ENCODE results near the gene RIPPLY1.

Gene RIPPLY1, protein sequence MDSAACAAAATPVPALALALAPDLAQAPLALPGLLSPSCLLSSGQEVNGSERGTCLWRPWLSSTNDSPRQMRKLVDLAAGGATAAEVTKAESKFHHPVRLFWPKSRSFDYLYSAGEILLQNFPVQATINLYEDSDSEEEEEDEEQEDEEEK

DNA sequence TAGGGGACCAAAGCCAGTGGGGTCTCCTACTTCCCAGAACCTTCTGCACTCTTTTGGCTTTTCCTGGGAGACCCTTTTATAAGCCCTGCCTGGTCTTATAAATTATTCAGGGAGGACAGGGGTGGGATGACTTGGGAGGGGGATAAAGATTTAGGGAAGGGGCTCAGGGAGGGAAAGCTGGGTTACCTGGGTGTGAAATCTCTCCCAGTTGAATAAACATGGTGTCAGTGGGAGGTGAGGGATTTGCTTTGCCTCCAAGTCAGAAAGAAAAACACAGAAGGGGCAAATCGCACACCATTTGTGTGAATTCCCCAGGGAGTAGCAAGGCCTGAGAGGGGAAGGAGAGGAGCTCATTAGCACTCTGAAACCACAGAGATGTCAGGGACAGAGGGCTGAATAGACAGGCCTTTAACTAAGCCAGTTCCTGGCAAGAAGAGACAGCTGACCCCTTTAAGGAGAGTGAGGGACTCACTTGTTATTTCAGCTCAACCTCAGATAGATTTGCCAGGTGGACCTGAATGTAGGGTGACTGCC, at the start of gene RIPPLY1:
TSS of gene RIPPLY1 (minus strand) at position 51 of the 534 bp plus-strand sequence. CDS start 54 bp downstream, outside the sequence.
- intact Hi-C loops (cut with DNase I; ENCODE audit: low total_unique reads) = no loop called here
- H3K27ac ChIP-seq = peak within 1 kb of the TSS; percentile 28 to 33
- no peak for DNase-seq

DNA sequence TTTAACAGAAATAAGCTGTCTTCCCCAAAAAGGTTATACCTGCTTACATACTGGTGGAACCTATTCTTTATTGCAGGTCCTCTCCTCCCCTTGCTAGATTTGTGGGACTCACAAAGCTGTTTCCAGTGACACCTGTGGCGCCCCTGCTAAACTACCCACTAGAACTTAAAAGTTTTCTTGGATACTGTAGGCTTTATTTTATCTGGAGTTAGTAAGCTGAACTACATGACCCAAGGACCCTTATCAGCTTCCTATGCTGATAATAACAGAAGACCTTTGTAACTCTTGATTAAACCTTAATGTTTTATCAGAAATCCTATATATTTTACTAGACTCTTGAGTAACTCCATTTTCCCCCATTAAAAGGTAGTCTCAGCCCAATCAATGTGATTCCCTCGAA, 49.4 kb upstream of the RIPPLY1 start:
- TF ChIP-seq, protein P1, sequence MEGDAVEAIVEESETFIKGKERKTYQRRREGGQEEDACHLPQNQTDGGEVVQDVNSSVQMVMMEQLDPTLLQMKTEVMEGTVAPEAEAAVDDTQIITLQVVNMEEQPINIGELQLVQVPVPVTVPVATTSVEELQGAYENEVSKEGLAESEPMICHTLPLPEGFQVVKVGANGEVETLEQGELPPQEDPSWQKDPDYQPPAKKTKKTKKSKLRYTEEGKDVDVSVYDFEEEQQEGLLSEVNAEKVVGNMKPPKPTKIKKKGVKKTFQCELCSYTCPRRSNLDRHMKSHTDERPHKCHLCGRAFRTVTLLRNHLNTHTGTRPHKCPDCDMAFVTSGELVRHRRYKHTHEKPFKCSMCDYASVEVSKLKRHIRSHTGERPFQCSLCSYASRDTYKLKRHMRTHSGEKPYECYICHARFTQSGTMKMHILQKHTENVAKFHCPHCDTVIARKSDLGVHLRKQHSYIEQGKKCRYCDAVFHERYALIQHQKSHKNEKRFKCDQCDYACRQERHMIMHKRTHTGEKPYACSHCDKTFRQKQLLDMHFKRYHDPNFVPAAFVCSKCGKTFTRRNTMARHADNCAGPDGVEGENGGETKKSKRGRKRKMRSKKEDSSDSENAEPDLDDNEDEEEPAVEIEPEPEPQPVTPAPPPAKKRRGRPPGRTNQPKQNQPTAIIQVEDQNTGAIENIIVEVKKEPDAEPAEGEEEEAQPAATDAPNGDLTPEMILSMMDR (IDR thresholded peaks at IDR 0.05) = no peak
- H3K36me3 ChIP-seq = peaks cover 0 to 9% (median 5%) of the 10 kb centered on the region in 3 donors
- DNase-seq = no peak
- no peak overlapping the region for H3K27ac ChIP-seq
- intact Hi-C loops (cut with DNase I; ENCODE audit: low total_unique reads) = no loop called here
- no peak overlapping the region for H3K4me3 ChIP-seq
- no peaks in the 10 kb centered on the region for H3K4me1 ChIP-seq
- no peaks in the 10 kb centered on the region for H3K27me3 ChIP-seq
- no peaks in the 10 kb centered on the region for H3K9me3 ChIP-seq

More for the DNA sequence above, at the start of gene RIPPLY1:
- TF ChIP-seq, protein P1 (IDR thresholded peaks at IDR 0.05) = no peak
- peaks cover 0 to 6% (median 0%) of the 10 kb centered on the region in 4 donors for H3K4me1 ChIP-seq
- no peaks in the 10 kb centered on the region for H3K36me3 ChIP-seq
- H3K4me3 ChIP-seq = no peak within 1 kb of the TSS
- H3K9me3 ChIP-seq = no peaks in the 10 kb centered on the region
- no peaks in the 10 kb centered on the region for H3K27me3 ChIP-seq

DNA sequence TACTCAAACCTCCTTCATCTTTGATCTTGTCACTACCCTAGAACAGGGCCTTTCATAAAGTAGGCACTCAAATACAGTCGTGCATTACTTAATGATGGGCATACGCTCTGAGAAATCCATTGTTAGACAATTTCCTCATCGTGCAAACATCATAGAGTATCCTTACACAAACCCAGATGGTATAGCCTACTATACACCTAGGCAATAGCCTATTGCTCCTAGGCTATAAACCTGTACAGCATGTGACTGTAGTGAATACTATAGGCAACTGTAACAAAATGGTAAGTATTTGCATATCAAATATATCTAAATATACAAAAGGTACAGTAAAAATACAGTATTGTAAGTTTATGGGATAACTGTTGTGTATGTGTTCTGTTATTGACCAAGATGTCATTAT, 48.9 kb upstream of the RIPPLY1 start:
- TF ChIP-seq, protein P1 (IDR thresholded peaks at IDR 0.05) = no peak
- no peak for DNase-seq
- Histone ChIP-seq H3K4me3 (no peak overlapping the region), H3K9me3 (no peaks in the 10 kb centered on the region), H3K4me1 (no peaks in the 10 kb centered on the region), H3K36me3 (peaks cover 0 to 9% (median 5%) of the 10 kb centered on the region in 3 donors), H3K27me3 (no peaks in the 10 kb centered on the region), H3K27ac (no peak overlapping the region)
- intact Hi-C loops (cut with DNase I; ENCODE audit: low total_unique reads) = no loop called here

DNA sequence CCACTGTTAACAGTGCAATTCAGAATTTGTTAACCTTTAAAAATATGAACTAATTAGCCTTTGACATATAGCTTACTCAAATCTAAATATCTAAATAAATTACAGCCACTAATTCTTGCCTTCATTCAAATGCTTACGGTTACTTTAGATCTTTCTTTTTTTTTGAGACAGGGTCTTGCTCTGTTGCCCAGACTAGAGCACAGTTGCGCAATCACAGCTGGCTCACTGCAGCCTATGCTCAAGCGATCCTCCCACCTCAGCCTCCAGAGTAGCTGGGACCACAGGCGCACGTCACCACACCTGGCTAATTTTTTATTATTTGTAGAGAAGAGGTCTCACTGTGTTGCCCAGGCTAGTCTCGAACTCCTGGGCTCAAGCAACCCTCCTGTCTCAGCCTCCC, 48.1 kb upstream of the RIPPLY1 start:
- Histone ChIP-seq H3K27me3 (no peaks in the 10 kb centered on the region), H3K4me1 (no peaks in the 10 kb centered on the region), H3K4me3 (no peak overlapping the region), H3K27ac (no peak overlapping the region), H3K9me3 (no peaks in the 10 kb centered on the region), H3K36me3 (peaks cover 0 to 6% (median 5%) of the 10 kb centered on the region in 3 donors)
- intact Hi-C loops (cut with DNase I; ENCODE audit: low total_unique reads) = no loop called here
- TF ChIP-seq, protein P1 (IDR thresholded peaks at IDR 0.05) = no peak
- no peak for DNase-seq

DNA sequence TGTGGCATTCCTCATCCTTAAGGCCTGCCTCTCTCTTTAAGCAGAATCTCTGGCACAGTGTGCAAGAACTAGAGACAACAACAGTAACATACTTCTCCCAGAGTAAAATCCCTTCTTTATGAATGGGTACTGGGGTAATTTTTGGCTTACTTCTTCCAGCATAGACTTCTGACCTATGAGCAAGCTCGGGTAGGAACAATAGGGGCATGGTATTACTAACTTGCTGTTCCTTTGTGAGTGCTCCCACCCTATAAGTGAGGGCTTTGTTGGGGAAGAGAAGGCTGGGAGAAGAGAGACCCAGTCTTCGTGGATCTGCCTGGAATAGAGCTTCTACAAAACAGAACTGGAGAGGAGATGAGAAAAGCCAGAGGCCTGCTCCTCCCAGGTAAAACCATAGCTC, 47.2 kb upstream of the RIPPLY1 start:
- Histone ChIP-seq H3K9me3 (no peaks in the 10 kb centered on the region), H3K36me3 (peaks cover 0 to 5% (median 0%) of the 10 kb centered on the region in 3 donors), H3K27me3 (no peaks in the 10 kb centered on the region), H3K27ac (no peak overlapping the region), H3K4me1 (no peaks in the 10 kb centered on the region), H3K4me3 (no peak overlapping the region)
- no peak for DNase-seq
- TF ChIP-seq, protein P1 (IDR thresholded peaks at IDR 0.05) = no peak
- intact Hi-C loops (cut with DNase I; ENCODE audit: low total_unique reads) = no loop called here
